GM19043 (cell line): ENCODE measurements around the gene TRIM8.

Experiments used
- ATAC-seq: cut with Tn5 transposase; IDR thresholded peaks from one replicate; pipeline ENCODE4 v1.9.1; 2021; ENCODE audit warnings: low read depth; ENCODE audit not compliant: unreplicated experiment

Gene TRIM8

GRCh38 chr10:102644066-102644645, at the start of gene TRIM8:
TRIM8 (plus strand) TSS chr10:102644479; CDS start chr10:102644618, 139 bp downstream.
- ATAC-seq, result no peak

- ATAC-seq, result no peak
These were observed 49.0 kb upstream of the TRIM8 start for GRCh38 chr10:102595293-102595692.

GRCh38 chr10:102595897-102596296, 48.4 kb upstream of the TRIM8 start:
- no peak for ATAC-seq

GRCh38 chr10:102596506-102596971, 47.7 kb upstream of the TRIM8 start:
- ATAC-seq, result no peak

- no peak for ATAC-seq
These were observed 46.9 kb upstream of the TRIM8 start for GRCh38 chr10:102597131-102597991.

GRCh38 chr10:102598243-102598642, 46.0 kb upstream of the TRIM8 start:
- ATAC-seq, result no peak

- no peak for ATAC-seq
These were observed 44.5 kb upstream of the TRIM8 start for GRCh38 chr10:102599565-102600327.

GRCh38 chr10:102600816-102601215, 43.5 kb upstream of the TRIM8 start:
- ATAC-seq, result no peak

GRCh38 chr10:102601639-102602038, 42.6 kb upstream of the TRIM8 start:
- ATAC-seq, result no peak

- ATAC-seq, result no peak
These were observed 41.8 kb upstream of the TRIM8 start for GRCh38 chr10:102602272-102603045.

- no peak for ATAC-seq
These were observed 40.3 kb upstream of the TRIM8 start for GRCh38 chr10:102603946-102604345.

- no peak for ATAC-seq
These were observed 39.8 kb upstream of the TRIM8 start for GRCh38 chr10:102604439-102604841.

GRCh38 chr10:102605712-102606111, 38.6 kb upstream of the TRIM8 start:
- ATAC-seq, result no peak

- no peak for ATAC-seq
These were observed 35.8 kb upstream of the TRIM8 start for GRCh38 chr10:102608487-102608886.

- no peak for ATAC-seq
These were observed 33.8 kb upstream of the TRIM8 start for GRCh38 chr10:102610441-102610887.

GRCh38 chr10:102611514-102612087, 32.7 kb upstream of the TRIM8 start:
- ATAC-seq, result no peak

- ATAC-seq, result no peak
These were observed 31.4 kb upstream of the TRIM8 start for GRCh38 chr10:102612964-102613275.

GRCh38 chr10:102613286-102613685, 31.0 kb upstream of the TRIM8 start:
- no peak for ATAC-seq

- ATAC-seq, result no peak
These were observed 30.5 kb upstream of the TRIM8 start for GRCh38 chr10:102613785-102614184.

GRCh38 chr10:102614888-102615287, 29.4 kb upstream of the TRIM8 start:
- no peak for ATAC-seq
